Breast epithelium (tissue), 3 donors: Measurements from ENCODE around the gene FAM193A.

Source experiments
- POLR2A ChIP-seq: fragments of 450-650 bp; IDR thresholded peaks from one replicate; pipeline ENCODE4 v1.6.1; 2016; ENCODE audit warnings: antibody characterized with exemption, mild to moderate bottlenecking, moderate library complexity
- TF ChIP-seq, protein P1 (sequence below), 3 donors: fragments of 450-650 bp; IDR thresholded peaks; one replicate each; pipeline ENCODE4 v1.5.1; 2016 to 2017; ENCODE audit warnings: antibody characterized with exemption in 3 of 3, mild to moderate bottlenecking in 3 of 3, moderate library complexity in 3 of 3

GRCh38 chr4:2570551-2571222 is 34.2 kb downstream of the FAM193A start:
- TF ChIP-seq, protein P1, sequence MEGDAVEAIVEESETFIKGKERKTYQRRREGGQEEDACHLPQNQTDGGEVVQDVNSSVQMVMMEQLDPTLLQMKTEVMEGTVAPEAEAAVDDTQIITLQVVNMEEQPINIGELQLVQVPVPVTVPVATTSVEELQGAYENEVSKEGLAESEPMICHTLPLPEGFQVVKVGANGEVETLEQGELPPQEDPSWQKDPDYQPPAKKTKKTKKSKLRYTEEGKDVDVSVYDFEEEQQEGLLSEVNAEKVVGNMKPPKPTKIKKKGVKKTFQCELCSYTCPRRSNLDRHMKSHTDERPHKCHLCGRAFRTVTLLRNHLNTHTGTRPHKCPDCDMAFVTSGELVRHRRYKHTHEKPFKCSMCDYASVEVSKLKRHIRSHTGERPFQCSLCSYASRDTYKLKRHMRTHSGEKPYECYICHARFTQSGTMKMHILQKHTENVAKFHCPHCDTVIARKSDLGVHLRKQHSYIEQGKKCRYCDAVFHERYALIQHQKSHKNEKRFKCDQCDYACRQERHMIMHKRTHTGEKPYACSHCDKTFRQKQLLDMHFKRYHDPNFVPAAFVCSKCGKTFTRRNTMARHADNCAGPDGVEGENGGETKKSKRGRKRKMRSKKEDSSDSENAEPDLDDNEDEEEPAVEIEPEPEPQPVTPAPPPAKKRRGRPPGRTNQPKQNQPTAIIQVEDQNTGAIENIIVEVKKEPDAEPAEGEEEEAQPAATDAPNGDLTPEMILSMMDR (IDR thresholded peaks at IDR 0.05) = no peak
- no peak for TF ChIP-seq POLR2A
